ENCODE measurements around the gene OR2T27.

OR2T27 gene

DNA sequence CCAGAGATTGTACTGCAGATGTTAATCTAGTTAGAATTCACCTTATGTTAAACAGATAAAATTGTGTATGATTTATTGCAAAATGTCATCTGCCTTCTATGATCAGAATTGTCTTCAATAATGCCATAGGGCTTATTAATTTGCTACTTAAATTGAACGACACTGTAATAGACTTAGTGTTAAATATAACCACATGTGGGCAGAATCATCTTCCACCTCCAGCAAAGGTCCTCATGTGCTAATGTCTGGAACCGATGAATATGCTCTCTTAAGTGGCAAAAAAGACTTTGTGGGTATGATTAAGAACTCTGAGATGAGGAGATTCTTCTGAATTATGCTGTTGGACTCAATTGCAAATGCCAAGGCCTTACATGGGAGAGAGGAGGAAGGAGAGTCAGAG, 24.8 kb downstream of the OR2T27 start:
- no peak overlapping the region for H3K4me3 ChIP-seq (ENCODE audit: low read depth, low read length)
- ChIA-PET CTCF (no interaction called here), POLR2A (no interaction called here)
- no peaks in the 10 kb centered on the region for H3K4me1 ChIP-seq (ENCODE audit: control insufficient read depth, insufficient read depth, low read length)
- no peaks in the 10 kb centered on the region for H3K9me3 ChIP-seq (ENCODE audit: control insufficient read depth, insufficient read depth, low read depth, low read length)
- TF ChIP-seq WT1 (tag by site-specific recombination; IDR thresholded peaks at IDR 0.05) (no peak), ZNF707 (tag by site-specific recombination; IDR thresholded peaks at IDR 0.05) (no peak), GLI2 (tag by site-specific recombination; IDR thresholded peaks at IDR 0.05; ENCODE audit: borderline replicate concordance, low read depth) (no peak), KLF8 (tag by site-specific recombination; IDR thresholded peaks at IDR 0.05) (no peak), MYNN (tag by site-specific recombination; IDR thresholded peaks at IDR 0.05; ENCODE audit: borderline replicate concordance) (no peak), HOXC10 (CRISPR knock-in tag; IDR thresholded peaks at IDR 0.05) (no peak)
- TF ChIP-seq, protein P1, sequence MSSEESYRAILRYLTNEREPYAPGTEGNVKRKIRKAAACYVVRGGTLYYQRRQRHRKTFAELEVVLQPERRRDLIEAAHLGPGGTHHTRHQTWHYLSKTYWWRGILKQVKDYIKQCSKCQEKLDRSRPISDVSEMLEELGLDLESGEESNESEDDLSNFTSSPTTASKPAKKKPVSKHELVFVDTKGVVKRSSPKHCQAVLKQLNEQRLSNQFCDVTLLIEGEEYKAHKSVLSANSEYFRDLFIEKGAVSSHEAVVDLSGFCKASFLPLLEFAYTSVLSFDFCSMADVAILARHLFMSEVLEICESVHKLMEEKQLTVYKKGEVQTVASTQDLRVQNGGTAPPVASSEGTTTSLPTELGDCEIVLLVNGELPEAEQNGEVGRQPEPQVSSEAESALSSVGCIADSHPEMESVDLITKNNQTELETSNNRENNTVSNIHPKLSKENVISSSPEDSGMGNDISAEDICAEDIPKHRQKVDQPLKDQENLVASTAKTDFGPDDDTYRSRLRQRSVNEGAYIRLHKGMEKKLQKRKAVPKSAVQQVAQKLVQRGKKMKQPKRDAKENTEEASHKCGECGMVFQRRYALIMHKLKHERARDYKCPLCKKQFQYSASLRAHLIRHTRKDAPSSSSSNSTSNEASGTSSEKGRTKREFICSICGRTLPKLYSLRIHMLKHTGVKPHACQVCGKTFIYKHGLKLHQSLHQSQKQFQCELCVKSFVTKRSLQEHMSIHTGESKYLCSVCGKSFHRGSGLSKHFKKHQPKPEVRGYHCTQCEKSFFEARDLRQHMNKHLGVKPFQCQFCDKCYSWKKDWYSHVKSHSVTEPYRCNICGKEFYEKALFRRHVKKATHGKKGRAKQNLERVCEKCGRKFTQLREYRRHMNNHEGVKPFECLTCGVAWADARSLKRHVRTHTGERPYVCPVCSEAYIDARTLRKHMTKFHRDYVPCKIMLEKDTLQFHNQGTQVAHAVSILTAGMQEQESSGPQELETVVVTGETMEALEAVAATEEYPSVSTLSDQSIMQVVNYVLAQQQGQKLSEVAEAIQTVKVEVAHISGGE (tag by site-specific recombination; conservative IDR thresholded peaks at IDR 0.05; ENCODE audit: low read depth) = no peak
- no peak overlapping the region for H3K27ac ChIP-seq (ENCODE audit: extremely low read depth, low read depth, low read length)
- H3K36me3 ChIP-seq (ENCODE audit: control insufficient read depth in 2 of 2, insufficient read depth in 1 of 2, low read length in 2 of 2) = no peaks in the 10 kb centered on the region

DNA sequence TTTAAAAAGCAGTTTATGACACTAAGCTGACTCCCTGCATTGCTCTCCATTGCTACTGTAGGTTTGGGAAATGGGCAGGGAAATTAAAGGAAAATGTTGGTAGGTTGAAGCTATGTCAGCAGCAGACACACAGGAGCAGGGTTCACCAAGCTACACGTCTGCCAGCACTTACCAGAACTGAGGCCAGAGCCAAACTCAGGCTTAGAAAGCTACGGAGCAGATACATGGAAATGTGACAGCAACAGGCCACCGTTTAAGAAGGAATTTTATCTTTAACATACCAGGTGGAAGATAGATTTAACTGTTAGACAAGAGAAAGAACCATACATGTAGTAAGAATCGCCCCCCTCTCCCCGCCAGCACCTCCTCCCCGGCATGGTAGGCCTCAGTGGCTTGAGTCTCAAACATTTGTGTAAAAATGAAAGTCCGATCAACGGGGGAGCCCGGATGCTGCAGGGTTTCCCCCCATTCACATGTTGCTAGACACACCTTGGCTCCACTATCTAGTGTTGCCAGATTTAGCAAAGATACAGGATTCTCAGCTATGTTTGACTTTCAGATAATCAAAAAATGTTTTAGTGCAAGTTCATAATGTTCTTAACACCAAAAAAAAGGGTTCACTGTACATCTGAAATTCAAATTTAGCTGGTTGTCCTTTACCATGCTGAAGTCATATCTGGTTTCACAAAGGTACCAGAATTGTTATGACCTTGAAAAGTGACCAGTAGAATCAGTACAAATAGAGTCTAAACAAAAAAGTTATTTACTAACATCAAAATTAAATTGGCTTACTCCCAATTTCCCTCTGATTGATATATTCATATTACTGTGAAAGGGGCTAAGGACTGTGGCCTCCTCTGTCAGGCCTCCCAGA, 27.1 kb downstream of the OR2T27 start:
- POLR2A ChIA-PET = no interaction called here

More for the DNA sequence above, 27.1 kb downstream of the OR2T27 start:
- Histone ChIP-seq H3K9me3 (ENCODE audit: control insufficient read depth, insufficient read depth, low read depth, low read length) (no peaks in the 10 kb centered on the region), H3K4me1 (ENCODE audit: control insufficient read depth, insufficient read depth, low read length) (no peaks in the 10 kb centered on the region), H3K27ac (ENCODE audit: extremely low read depth, low read depth, low read length) (no peak overlapping the region), H3K36me3 (ENCODE audit: control insufficient read depth in 2 of 2, insufficient read depth in 1 of 2, low read length in 2 of 2) (no peaks in the 10 kb centered on the region), H3K4me3 (ENCODE audit: low read depth, low read length) (no peak overlapping the region)
- TF ChIP-seq, protein P1 (tag by site-specific recombination; conservative IDR thresholded peaks at IDR 0.05; ENCODE audit: low read depth) = no peak
- TF ChIP-seq ZBTB1 (tag by site-specific recombination; IDR thresholded peaks at IDR 0.05) = no peak
- no peak for TF ChIP-seq ZNF560 (tag by site-specific recombination; IDR thresholded peaks at IDR 0.05; ENCODE audit: borderline replicate concordance)
- TF ChIP-seq ZNF274 (IDR thresholded peaks at IDR 0.05; ENCODE audit: low read length) = no peak
- TF ChIP-seq ZNF274 (tag by site-specific recombination; IDR thresholded peaks at IDR 0.05; ENCODE audit: borderline replicate concordance) = no peak
- TF ChIP-seq, protein P2, sequence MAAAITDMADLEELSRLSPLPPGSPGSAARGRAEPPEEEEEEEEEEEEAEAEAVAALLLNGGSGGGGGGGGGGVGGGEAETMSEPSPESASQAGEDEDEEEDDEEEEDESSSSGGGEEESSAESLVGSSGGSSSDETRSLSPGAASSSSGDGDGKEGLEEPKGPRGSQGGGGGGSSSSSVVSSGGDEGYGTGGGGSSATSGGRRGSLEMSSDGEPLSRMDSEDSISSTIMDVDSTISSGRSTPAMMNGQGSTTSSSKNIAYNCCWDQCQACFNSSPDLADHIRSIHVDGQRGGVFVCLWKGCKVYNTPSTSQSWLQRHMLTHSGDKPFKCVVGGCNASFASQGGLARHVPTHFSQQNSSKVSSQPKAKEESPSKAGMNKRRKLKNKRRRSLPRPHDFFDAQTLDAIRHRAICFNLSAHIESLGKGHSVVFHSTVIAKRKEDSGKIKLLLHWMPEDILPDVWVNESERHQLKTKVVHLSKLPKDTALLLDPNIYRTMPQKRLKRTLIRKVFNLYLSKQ (tag by site-specific recombination; IDR thresholded peaks at IDR 0.05; ENCODE audit: borderline replicate concordance) = no peak
- CTCF ChIA-PET = no interaction called here

Data from HEK293 (cell line).